ENCODE data around the gene MYCBP2. TPM values are rescaled to one million over a fixed set of nuclear protein-coding genes. Genes with fewer than 3 reads are reported as not detected.
A peak's percentile ranks its signal among the peaks of the same experiment; 100 is the strongest.
"Not testable (repeated sequence)": the region's sequence is repeated elsewhere in the genome, so short reads cannot be mapped to it uniquely, and the experiment has no call there.

Gene MYCBP2
- total RNA-seq, 2 experiments from 2014 or later = 97.5 to 101 TPM

DNA sequence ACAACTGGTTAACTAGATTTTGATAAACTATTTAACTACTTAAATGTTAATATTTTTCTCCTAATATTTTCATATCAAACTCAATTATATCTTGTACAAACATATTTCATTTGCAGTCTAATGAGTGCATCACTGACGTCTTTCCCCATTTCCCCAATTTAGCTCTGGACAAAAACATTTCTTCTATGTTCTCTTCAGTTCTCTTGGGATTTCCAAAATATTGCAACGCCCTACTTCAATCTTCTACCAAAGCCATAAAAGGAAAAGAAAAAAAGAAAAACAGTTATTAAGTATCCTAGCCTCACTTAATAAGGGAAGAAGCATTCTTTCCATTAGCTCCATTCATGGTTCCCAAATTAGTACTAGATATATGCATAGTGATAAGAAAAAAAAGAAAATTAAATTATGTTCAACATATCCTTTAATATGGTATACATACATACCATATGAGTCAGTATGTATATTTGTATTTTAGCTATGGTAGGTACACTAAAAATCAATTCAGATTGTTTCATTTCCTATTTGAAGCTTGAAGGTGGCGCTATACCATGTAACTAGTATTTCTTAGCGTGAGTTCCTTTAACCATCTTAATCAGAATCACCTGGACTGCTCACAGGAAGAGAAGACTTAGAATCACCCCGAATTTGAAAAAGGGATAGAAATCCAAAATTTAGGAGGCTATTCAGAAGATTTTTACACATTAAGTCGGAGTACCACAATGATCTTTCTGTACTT, 309.8 kb downstream of the MYCBP2 start:
- CTCF ChIA-PET = interaction anchor here (1.1 to 1.9 kb wide), 7 partner anchors 9 to 462 kb away, joined by 3 to 10 read pairs (median 4); partner anchors contain the start of gene FBXL3
- POLR2A ChIA-PET = interaction anchor here (1.9 kb wide), 1 partner anchor 9 kb away, joined by 11 read pairs; the partner anchor contains the start of gene FBXL3
- H3K27ac Mint-ChIP-seq = peak overlapping the region; percentile 52
- DNase-seq (no peak), ATAC-seq (no peak)
- intact Hi-C loops (cut with micrococcal nuclease) = no loop called here
- no peaks in the 10 kb centered on the region for H3K27me3 Mint-ChIP-seq
- H3K9me3 Mint-ChIP-seq = no peaks in the 10 kb centered on the region
- TF ChIP-seq, protein P1, sequence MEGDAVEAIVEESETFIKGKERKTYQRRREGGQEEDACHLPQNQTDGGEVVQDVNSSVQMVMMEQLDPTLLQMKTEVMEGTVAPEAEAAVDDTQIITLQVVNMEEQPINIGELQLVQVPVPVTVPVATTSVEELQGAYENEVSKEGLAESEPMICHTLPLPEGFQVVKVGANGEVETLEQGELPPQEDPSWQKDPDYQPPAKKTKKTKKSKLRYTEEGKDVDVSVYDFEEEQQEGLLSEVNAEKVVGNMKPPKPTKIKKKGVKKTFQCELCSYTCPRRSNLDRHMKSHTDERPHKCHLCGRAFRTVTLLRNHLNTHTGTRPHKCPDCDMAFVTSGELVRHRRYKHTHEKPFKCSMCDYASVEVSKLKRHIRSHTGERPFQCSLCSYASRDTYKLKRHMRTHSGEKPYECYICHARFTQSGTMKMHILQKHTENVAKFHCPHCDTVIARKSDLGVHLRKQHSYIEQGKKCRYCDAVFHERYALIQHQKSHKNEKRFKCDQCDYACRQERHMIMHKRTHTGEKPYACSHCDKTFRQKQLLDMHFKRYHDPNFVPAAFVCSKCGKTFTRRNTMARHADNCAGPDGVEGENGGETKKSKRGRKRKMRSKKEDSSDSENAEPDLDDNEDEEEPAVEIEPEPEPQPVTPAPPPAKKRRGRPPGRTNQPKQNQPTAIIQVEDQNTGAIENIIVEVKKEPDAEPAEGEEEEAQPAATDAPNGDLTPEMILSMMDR (IDR thresholded peaks at IDR 0.05) = no peak
- peaks cover 43% of the 10 kb centered on the region for H3K36me3 Mint-ChIP-seq (ENCODE audit: low read depth)
- peaks cover 49% of the 10 kb centered on the region for H3K4me1 Mint-ChIP-seq (ENCODE audit: low read depth)
- H3K4me3 Mint-ChIP-seq = no peak overlapping the region

DNA sequence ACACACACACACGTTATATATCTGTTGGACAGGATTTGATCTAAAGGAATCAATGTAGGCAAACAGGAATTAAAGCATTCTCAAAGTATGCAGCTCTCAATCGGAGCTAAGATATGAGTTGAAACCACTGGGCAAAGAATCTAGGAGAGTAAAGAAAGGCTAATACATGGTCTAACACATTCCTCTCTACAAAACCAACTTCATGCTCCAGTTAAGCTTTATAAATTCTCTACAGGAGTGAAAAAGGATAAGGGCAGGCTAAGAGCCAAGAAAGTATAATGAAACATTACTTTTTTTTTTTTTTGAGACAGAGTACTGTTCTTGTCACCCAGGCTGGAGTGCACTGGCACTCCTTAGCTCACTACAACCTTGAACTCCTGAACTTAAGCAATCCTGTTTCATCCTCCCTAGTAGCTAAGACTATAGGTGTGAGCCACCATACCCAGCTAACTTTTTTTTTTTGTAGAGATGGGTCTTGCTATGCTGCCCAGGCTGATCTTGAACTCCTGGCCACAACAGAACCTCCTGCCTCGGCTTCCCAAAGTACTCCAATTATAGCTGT, 310.6 kb downstream of the MYCBP2 start:
- H3K27me3 Mint-ChIP-seq = no peaks in the 10 kb centered on the region
- H3K4me3 Mint-ChIP-seq = no peak overlapping the region
- H3K27ac Mint-ChIP-seq = no peak overlapping the region
- TF ChIP-seq, protein P1 (IDR thresholded peaks at IDR 0.05) = no peak
- intact Hi-C loops (cut with micrococcal nuclease) = no loop called here
- ChIA-PET POLR2A (interaction anchor here (1.9 kb wide), 1 partner anchor 10 kb away, joined by 11 read pairs; the partner anchor contains the start of gene FBXL3), CTCF (interaction anchor here (1.0 to 1.9 kb wide), 6 partner anchors 10 to 462 kb away, joined by 3 to 10 read pairs (median 5); partner anchors contain the start of gene FBXL3)
- no peak for ATAC-seq
- H3K36me3 Mint-ChIP-seq (ENCODE audit: low read depth) = peaks cover 49% of the 10 kb centered on the region
- H3K4me1 Mint-ChIP-seq (ENCODE audit: low read depth) = peaks cover 44% of the 10 kb centered on the region
- no peaks in the 10 kb centered on the region for H3K9me3 Mint-ChIP-seq
- DNase-seq = no peak

DNA sequence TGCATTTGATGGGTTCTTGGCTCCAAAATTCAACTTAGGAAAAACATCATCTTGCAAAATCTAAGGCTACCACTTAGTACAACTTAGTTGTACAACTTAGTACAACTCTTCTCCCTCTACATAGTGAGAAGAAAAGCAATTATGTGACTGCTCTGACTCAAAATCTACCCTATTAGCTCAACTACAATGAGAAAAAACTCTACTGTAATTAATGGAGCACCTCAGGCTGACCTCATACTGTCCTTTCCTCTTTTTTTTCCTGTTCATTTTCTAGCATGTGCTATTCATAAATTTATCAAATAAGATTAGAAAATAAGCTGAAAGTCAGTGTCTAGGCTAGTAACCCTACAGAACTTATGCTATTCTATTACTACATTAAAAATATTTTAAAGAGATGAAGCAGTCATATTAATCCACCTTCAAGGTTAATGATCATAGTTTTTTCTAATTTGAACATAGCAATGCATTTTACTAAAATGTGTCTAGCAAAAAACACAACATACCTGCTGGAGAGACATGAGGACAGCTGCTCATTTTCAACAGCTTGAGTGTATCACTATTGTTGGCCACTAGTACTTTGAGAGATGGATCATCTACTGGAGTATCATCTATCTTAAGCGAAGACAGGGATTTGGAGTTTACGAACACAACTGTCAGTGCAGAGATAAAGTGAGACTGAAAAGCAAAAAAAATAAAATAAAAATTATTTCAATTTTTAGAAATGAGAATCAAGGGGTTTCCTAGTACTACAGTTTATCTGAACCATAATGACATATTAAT, 311.8 kb downstream of the MYCBP2 start:
- CTCF ChIA-PET = interaction anchor here (1.4 to 1.7 kb wide), 2 partner anchors 12 to 13 kb away, joined by 6 to 7 read pairs; no protein-coding TSS in a partner anchor
- no peak for ATAC-seq
- TF ChIP-seq, protein P1 (IDR thresholded peaks at IDR 0.05) = no peak

DNA sequence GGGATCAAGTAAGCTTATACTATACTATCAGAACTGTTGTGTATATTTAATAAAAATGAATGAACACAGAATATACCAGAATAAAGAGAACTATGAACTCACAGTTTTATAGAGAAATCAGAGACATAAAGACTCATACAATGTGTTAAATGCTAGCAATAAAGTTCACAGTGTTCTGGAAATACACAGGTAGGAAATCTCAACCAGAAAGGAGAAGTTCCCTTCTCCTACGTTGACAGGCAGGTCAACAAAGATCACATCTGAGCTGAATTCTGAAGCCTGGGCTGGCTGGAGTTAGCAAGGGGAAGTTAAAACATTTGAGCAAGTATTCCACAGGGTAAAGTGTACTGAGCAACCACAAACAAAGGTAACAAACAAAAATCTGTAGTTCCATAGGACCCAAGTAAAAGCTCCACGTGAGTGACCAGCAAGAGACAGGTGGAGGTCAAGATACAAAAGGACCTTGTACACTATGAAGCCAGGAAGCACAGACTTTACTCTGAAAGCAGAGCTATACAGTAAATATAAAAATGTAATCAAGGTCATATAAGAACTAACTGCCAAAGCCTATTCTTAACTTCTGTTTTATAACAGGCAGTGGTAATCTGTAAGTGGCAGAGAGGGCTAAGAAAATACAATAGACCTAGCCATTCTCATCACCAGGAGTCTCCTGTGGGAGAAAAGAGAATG, 312.9 kb downstream of the MYCBP2 start:
- Mint-ChIP-seq H3K4me3 (no peak overlapping the region), H3K4me1 (ENCODE audit: low read depth) (peaks cover 36% of the 10 kb centered on the region), H3K9me3 (no peaks in the 10 kb centered on the region), H3K27me3 (no peaks in the 10 kb centered on the region), H3K36me3 (ENCODE audit: low read depth) (peaks cover 66% of the 10 kb centered on the region), H3K27ac (peak overlapping the region; percentile 52)
- intact Hi-C loops (cut with micrococcal nuclease) = no loop called here
- no peak for ATAC-seq
- TF ChIP-seq, protein P1 (IDR thresholded peaks at IDR 0.05) = no peak
- no peak for DNase-seq
- ChIA-PET POLR2A (interaction anchor here (1.0 to 2.1 kb wide), 4 partner anchors 9 to 21 kb away, joined by 3 to 18 read pairs (median 3); partner anchors contain the start of gene FBXL3), CTCF (interaction anchor here (0.7 to 1.7 kb wide), 5 partner anchors 9 to 14 kb away, joined by 3 to 7 read pairs (median 3); no protein-coding TSS in a partner anchor)

More for the DNA sequence above, 311.8 kb downstream of the MYCBP2 start:
- DNase-seq = no peak
- no peaks in the 10 kb centered on the region for H3K27me3 Mint-ChIP-seq
- H3K27ac Mint-ChIP-seq = no peak overlapping the region
- peaks cover 35% of the 10 kb centered on the region for H3K4me1 Mint-ChIP-seq (ENCODE audit: low read depth)
- no peaks in the 10 kb centered on the region for H3K9me3 Mint-ChIP-seq
- intact Hi-C loops (cut with micrococcal nuclease) = no loop called here
- POLR2A ChIA-PET = interaction anchor here (1.3 to 2.1 kb wide), 2 partner anchors 11 to 22 kb away, joined by 3 to 18 read pairs; partner anchors contain the start of gene FBXL3
- H3K4me3 Mint-ChIP-seq = no peak overlapping the region
- peaks cover 56% of the 10 kb centered on the region for H3K36me3 Mint-ChIP-seq (ENCODE audit: low read depth)

DNA sequence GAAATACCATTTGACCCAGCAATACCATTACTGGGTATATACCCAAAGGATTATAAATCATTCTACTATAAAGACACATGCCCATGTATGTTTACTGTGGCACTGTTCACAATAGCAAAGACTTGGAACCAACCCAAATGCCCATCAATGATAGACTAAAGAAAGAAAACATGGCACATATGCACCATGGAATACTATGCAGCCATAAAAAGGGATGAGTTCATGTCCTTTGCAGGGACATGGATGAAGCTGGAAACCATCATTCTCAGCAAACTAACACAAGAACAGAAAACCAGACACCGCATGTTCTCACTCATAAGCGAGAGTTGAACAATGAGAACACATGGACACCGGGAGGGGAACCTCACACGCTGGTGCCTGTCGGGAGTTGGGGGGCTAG, 317.2 kb downstream of the MYCBP2 start:
- POLR2A ChIA-PET = interaction anchor here (1.7 to 4.1 kb wide), 3 partner anchors 17 to 316 kb away, joined by 3 to 18 read pairs (median 7); partner anchors contain the start of genes CLN5 and FBXL3
- ATAC-seq, H3K4me3 Mint-ChIP-seq, H3K9me3 Mint-ChIP-seq, H3K27me3 Mint-ChIP-seq, DNase-seq: not testable (repeated sequence)
- intact Hi-C loops (cut with micrococcal nuclease) = loop anchor here (10.0 kb wide), 1 partner anchor 465 kb away; no protein-coding TSS in a partner anchor
- CTCF ChIA-PET = interaction anchor here (1.0 to 1.3 kb wide), 2 partner anchors 8 to 469 kb away, joined by 3 to 4 read pairs; no protein-coding TSS in a partner anchor
- H3K36me3 Mint-ChIP-seq (ENCODE audit: low read depth) = peaks cover 60% of the 10 kb centered on the region
- H3K27ac Mint-ChIP-seq = peak overlapping the region; percentile 74
- H3K4me1 Mint-ChIP-seq (ENCODE audit: low read depth) = peaks cover 37% of the 10 kb centered on the region

Measured in activated CD8-positive, alpha-beta T cell treated with anti-CD3 and anti-CD28 coated beads for 36 hours (primary cell).